GM15510 (cell line): ENCODE measurements around the gene RASA3.

Experiments used
- POLR2A ChIP-seq: IDR thresholded peaks from 3 replicates; pipeline ENCODE4 v1.6.1; 2011; ENCODE audit warnings: borderline replicate concordance; ENCODE audit not compliant: insufficient read length; ENCODE audit errors: extremely low read depth

Gene RASA3

DNA sequence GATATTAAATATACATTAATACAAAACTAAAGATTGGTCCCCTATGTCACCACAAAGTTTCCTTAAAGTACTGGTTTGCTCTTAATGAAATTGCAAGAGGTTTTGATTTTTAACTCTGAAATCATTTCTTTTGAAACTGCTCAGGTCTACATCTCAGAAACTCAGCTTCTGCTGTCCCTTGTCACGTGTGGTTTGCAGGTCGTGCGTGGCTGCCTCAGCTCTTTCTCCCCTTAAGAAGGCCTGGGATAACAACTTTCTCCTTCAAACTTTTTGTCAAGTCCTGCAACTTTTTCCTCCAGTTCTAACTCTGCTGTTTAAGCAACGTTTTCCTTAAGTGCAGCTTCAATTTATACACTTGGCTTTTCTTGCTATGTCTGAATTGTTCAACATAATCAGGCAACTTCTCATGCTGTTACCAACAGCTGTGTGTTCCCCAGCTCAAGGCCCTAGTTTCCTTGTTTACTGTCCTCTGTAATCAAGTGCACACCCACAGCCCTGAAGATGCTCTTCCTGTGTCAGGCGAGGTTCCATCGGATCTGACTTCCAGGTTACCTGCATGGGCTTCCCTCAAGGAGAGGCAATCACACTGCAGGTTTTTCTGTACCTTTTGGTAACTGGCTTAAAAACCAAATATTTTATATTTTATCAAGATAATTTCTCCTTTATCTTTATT, 172.0 kb downstream of the RASA3 start:
- TF ChIP-seq POLR2A = no peak

- TF ChIP-seq POLR2A = no peak
Observed at GRCh38 chr13:113959198-113959597, 173.2 kb downstream of the RASA3 start.

- TF ChIP-seq POLR2A = no peak
Observed at GRCh38 chr13:113958373-113958772, 174.1 kb downstream of the RASA3 start.

- TF ChIP-seq POLR2A = no peak
Observed at GRCh38 chr13:113956571-113956970, 175.9 kb downstream of the RASA3 start.

- no peak for TF ChIP-seq POLR2A
Observed at GRCh38 chr13:113955691-113956090, 176.7 kb downstream of the RASA3 start.

- no peak for TF ChIP-seq POLR2A
Observed at GRCh38 chr13:113955235-113955634, 177.2 kb downstream of the RASA3 start.

DNA sequence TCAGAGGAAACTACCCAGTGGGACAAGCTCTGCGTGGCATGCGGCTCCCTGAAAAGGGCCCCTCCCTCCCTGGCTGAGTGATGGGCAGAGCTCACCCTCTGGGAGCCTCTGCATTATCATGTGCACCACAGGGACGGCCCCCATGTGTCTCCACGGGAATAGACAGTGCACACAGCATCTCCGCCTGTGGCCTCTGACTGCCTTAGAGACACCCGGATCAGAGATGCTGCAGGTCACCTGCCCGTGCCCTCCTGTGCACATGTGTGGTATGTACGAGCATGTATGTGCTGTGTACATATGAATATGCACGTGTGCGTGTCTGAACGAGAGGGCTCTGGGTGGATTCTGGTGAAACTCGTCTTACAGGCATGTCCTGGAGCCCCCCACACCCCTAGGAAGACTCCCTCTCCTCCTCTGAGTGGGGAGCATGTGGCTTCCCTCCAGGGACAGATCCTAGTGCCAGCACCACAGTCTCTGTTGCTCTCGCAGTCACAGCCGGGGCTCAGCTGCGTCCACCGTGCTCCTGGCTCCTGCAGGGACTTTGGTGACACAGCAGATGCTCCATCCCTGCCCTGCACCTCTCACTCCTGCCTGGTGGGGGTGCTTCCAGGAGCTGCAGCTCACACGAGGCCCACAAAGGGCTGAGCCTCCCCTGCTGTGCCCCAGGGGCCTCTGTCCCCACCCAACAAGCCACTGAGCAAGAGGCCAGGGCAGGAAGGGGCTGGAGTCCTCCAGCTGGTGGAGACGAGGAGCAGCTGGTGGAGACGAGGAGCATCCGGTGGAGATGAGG, 178.2 kb downstream of the RASA3 start:
- TF ChIP-seq POLR2A = no peak

DNA sequence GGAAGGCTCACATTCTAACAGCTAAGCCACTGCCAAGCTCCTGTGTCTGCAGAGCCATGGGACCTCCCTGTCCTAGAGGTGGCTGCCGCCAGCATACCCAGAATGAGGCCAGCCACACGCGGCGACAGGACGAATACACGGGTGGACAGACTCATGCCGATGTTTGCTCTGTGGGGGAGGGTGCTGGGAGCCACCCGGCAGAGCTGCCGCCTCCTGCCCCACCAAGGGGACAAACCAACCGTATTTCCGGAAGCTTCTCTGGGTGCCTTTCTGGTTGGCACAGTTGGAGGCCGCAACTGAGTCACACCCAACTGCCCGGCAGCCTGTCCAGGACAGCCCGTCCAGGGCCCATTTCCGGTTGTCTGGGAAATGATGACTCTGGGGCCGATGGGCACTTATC, 178.9 kb downstream of the RASA3 start:
- TF ChIP-seq POLR2A = no peak

GRCh38 chr13:113952983-113953520, 179.4 kb downstream of the RASA3 start:
- TF ChIP-seq POLR2A = no peak

GRCh38 chr13:113952151-113952982, 180.1 kb downstream of the RASA3 start:
- TF ChIP-seq POLR2A = no peak

GRCh38 chr13:113951246-113951999, 181.0 kb downstream of the RASA3 start:
- no peak for TF ChIP-seq POLR2A

DNA sequence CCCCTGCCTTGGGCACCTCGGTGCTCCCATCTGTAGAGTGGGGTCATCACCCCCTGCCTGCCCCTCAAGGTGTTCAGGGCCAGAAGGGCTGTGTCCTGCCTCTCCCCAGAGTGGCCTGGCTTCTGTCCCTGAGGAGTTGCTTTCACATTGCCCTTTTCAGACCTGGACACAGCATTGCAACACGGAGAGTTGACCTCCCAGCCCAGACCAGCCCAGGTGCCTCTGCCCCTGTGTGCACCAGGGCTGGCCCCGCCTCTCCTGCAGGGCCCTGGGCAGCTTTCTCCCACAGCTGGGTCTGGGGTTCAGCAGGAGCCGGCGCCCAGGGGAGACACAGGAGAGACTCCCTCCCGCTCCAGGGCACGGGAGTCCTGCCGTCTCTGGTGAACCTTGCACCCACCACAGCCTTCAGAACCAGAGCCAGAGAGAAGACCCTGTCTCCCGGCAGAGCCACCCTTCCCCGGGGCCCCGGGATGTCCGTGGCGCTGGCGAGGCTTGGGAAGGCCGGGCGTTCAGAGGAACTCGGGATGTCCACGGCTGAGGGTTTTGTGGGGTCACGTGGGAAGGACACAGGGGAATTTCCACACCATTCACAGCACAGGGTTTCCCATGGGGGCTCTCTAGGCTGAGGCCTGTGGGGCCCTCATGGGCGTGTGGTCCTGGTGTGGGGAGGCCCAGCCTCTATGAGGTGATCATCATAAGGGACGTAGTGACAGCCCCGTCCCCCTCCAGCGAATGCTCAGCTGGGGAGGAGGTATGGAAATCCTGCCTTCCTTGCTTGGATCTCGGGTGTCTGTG, 181.8 kb downstream of the RASA3 start:
- TF ChIP-seq POLR2A = no peak

DNA sequence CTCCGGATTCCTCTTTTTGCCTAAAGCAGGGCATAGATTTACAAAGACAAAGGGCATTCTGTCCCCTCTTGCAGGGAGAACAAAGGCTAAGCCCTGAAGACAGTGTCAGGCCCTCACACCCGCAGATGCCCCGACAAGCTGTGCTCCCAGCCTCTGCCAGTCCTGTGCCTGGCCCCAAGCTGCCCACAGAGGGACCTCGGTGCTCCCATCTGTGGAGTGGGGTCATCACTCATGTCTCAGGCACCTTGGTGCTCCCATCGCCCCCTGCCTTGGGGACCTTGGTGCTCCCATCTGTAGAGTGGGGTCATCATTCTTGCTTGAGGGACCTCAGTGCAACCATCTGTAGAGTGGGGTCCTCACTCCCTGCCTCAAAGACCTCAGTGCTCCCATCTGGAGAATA, 182.9 kb downstream of the RASA3 start:
- TF ChIP-seq POLR2A = no peak
